K562 (cell line): ENCODE data around the gene RARRES1. TPM values are rescaled to one million over a fixed set of nuclear protein-coding genes. Genes with fewer than 3 reads are reported as not detected.

Experiments
- ATAC-seq: fragments of 200-7000 bp; cut with Tn5 transposase; 3 replicates; pipeline ENCODE4 v1.9.1; 2020; ENCODE audit warnings: moderate library complexity
- BruUV-seq: library from RNA; stranded (reverse); fragments of 400-500 nt; replicated peaks from 2 replicates; lab custom pipeline; 2021; lab: Mats Ljungman, UMichigan
- CTCF ChIA-PET: fragments of 300-600 bp; formaldehyde crosslinking; extraction: SDS; loops from one replicate; lab custom pipeline; 2021; ENCODE audit warnings: low intra/inter-chr PET ratio; lab: Yijun Ruan, JAX
- POLR2A ChIA-PET: fragments of 300-600, 350-650 bp; sonication (Branson Sonifier 250); formaldehyde crosslinking; extraction: SDS; loops from one replicate; lab custom pipeline; 2021; ENCODE audit warnings: antibody characterized with exemption, inconsistent platforms; lab: Yijun Ruan, JAX
- DNase-seq, 4 experiments: peaks; one replicate each; pipeline versions ENCODE4 v3.0.0 to v3.0.0-alpha.2; 2011 to 2018; ENCODE audit warnings: low spot score in 3 of 4, mixed read lengths in 3 of 4; ENCODE audit errors: extremely low read depth in 1 of 4
- FAIRE-seq: peaks from 2 replicates; lab custom pipeline; 2011; peaks lifted over from hg19 to GRCh38; lab: Jason Lieb, UNC
- H2AFZ ChIP-seq: 2 replicates; pipeline ENCODE4 v1.6.0; 2011; ENCODE audit warnings: low read depth, low read length, control low read depth, inconsistent platforms
- H3K27ac ChIP-seq: fragments of 200-600 bp; 3 replicates; pipeline ENCODE4 v1.8.0; 2011; ENCODE audit warnings: low read depth, mild to moderate bottlenecking, control low read depth, inconsistent platforms, low read length, moderate library complexity, mixed read lengths; ENCODE audit errors: extremely low read depth
- H3K27me3 ChIP-seq, 2 experiments: fragments of 300-600 bp in 1 of 2; 2 replicates in 1 of 2; 3 replicates in 1 of 2; pipeline versions ENCODE4 v1.6.0 to v1.8.0; 2011; ENCODE audit warnings: inconsistent platforms in 2 of 2, low read length in 2 of 2, mild to moderate bottlenecking in 1 of 2, mixed read lengths in 1 of 2, moderate library complexity in 1 of 2; ENCODE audit not compliant: control insufficient read depth in 2 of 2, insufficient read depth in 2 of 2
- H3K36me3 ChIP-seq: fragments of 300-600 bp; 3 replicates; pipeline ENCODE4 v1.8.0; 2011; ENCODE audit warnings: mild to moderate bottlenecking, low read length, inconsistent platforms; ENCODE audit not compliant: control insufficient read depth, insufficient read depth
- H3K4me1 ChIP-seq, 2 experiments: fragments of 200-600 bp in 1 of 2; replicated peaks in 1 of 2; 2 replicates in 1 of 2; 3 replicates in 1 of 2; pipeline versions ENCODE4 v1.5.1 to v1.8.0; 2011; ENCODE audit warnings: inconsistent platforms in 2 of 2, low read length in 2 of 2, mild to moderate bottlenecking in 1 of 2, mixed read lengths in 1 of 2, moderate library complexity in 1 of 2; ENCODE audit not compliant: control insufficient read depth in 2 of 2, insufficient read depth in 2 of 2
- H3K4me2 ChIP-seq: 2 replicates; pipeline ENCODE4 v1.6.1; 2011; ENCODE audit warnings: low read length, control low read depth, inconsistent platforms, mixed read lengths; ENCODE audit not compliant: insufficient read depth
- H3K4me3 ChIP-seq: fragments of 200-600 bp; sonication (generic), shearing (Covaris generic); 2 replicates; pipeline ENCODE4 v1.5.1; 2016; ENCODE audit warnings: control low read depth, inconsistent platforms
- H3K79me2 ChIP-seq: fragments of 200-600 bp; 3 replicates; pipeline ENCODE4 v1.8.0; 2011; ENCODE audit warnings: low read length, inconsistent platforms; ENCODE audit not compliant: control insufficient read depth, insufficient read depth
- H3K9ac ChIP-seq, 2 experiments: 2 replicates each; pipeline versions ENCODE4 v1.6.0 to v1.6.1; 2011; ENCODE audit warnings: low read depth in 2 of 2, low read length in 2 of 2, control low read depth in 1 of 2, inconsistent platforms in 1 of 2, mild to moderate bottlenecking in 1 of 2, mixed read lengths in 1 of 2; ENCODE audit not compliant: insufficient read depth in 1 of 2
- H3K9me1 ChIP-seq: one replicate; pipeline ENCODE4 v1.6.0; 2011; ENCODE audit warnings: inconsistent platforms, mild to moderate bottlenecking, low read length, moderate library complexity; ENCODE audit not compliant: control insufficient read depth, insufficient read depth
- H3K9me3 ChIP-seq: replicated peaks from 2 replicates; pipeline ENCODE4 v1.5.1; 2011; ENCODE audit warnings: low read depth, low read length, inconsistent platforms; ENCODE audit not compliant: control insufficient read depth, insufficient read depth
- H4K20me1 ChIP-seq: replicated peaks from 2 replicates; pipeline ENCODE4 v1.6.1; 2011; ENCODE audit warnings: low read length, inconsistent platforms, mixed read lengths; ENCODE audit not compliant: control insufficient read depth, insufficient read depth
- HINFP ChIP-seq: fragments of 450-650 bp; conservative IDR thresholded peaks from 2 replicates; pipeline ENCODE4 v1.6.1; 2016; ENCODE audit warnings: missing genetic modification characterization, low read depth, mild to moderate bottlenecking, control low read depth, missing compliant biosample characterization
- HMG20A ChIP-seq: fragments of 450-650 bp; formaldehyde crosslinking; conservative IDR thresholded peaks from 2 replicates; pipeline ENCODE4 v1.4.0; 2020; ENCODE audit warnings: mild to moderate bottlenecking, mixed read lengths
- MIER1 ChIP-seq: fragments of 450-650 bp; IDR thresholded peaks from 2 replicates; pipeline ENCODE4 v1.6.1; 2016; ENCODE audit warnings: antibody characterized with exemption, mild to moderate bottlenecking, low read depth
- MLX ChIP-seq, 2 experiments: fragments of 450-650 bp in 1 of 2; sonication (generic) in 1 of 2; formaldehyde crosslinking; conservative IDR thresholded peaks; 2 replicates each; pipeline versions ENCODE4 v1.4.0 to v1.8.1; 2020 to 2022; ENCODE audit warnings: mild to moderate bottlenecking in 1 of 2, missing genetic modification reagents in 1 of 2
- RBM25 ChIP-seq: fragments of 200-400 bp; formaldehyde crosslinking; IDR thresholded peaks from 2 replicates; pipeline ENCODE4 v1.6.1; 2018; ENCODE audit warnings: low read length, low read depth, moderate library complexity; ENCODE audit not compliant: severe bottlenecking
- SOX6 ChIP-seq: fragments of 450-650 bp; IDR thresholded peaks from 2 replicates; pipeline ENCODE4 v1.6.1; 2014; ENCODE audit warnings: mild to moderate bottlenecking
- SUPT5H ChIP-seq: fragments of 450-650 bp; IDR thresholded peaks from 2 replicates; pipeline ENCODE4 v1.6.1; 2016
- TRIM28 ChIP-seq: fragments of 450-650 bp; IDR thresholded peaks from 2 replicates; pipeline ENCODE4 v1.6.1; 2017
- ZBTB12 ChIP-seq: fragments of 250-450 bp; sonication (Bioruptor Pico); IDR thresholded peaks from 2 replicates; pipeline ENCODE4 v1.4.0; 2020
- ZNF124 ChIP-seq: sonication (generic); formaldehyde crosslinking; IDR thresholded peaks from 2 replicates; pipeline ENCODE4 v1.8.1; 2022; ENCODE audit warnings: missing genetic modification reagents
- WGBS: fragments of 100-300 bp; shearing (Covaris generic); methylation state at CpG from one replicate; pipeline ENCODE4 v1.1.6; 2016; ENCODE audit warnings: low coverage, mixed read lengths; ENCODE audit not compliant: insufficient coverage; ENCODE audit errors: missing lambda C conversion rate; 5-methylcytosine and 5-hydroxymethylcytosine counted together
- in situ Hi-C: fragments of 300-500 bp; cut with MboI; formaldehyde crosslinking; loops from 4 replicates; pipeline ENCODE4 v1.15.0; 2018; ENCODE audit warnings: inconsistent platforms, mixed read lengths
- intact Hi-C: fragments of 100-400 bp; cut with micrococcal nuclease; formaldehyde crosslinking; loops from 2 replicates; pipeline ENCODE4 v1.14.2; 2022
- polyA plus RNA-seq, 8 experiments: library from polyadenylated mRNA; depleted of rRNA in 4 of 8; stranded (reverse) in 5 of 8; unstranded in 3 of 8; fragments of >200 nt; fragmentation: Nextera tagmentation in 2 of 8; fragmentation: Illumina TruSeq in 1 of 8; extraction: Ambion mirVana in 2 of 8; extraction: Trizol in 1 of 8; gene quantifications; 2 replicates each; pipeline versions ENCODE4 v1.2.1 to v1.2.3, GENCODE V29; 2011 to 2014; ENCODE audit warnings: inconsistent platforms in 1 of 8, missing spikeins in 1 of 8
- total RNA-seq, 7 experiments: library from RNA; depleted of rRNA in 6 of 7; stranded (reverse); fragments of >200 nt in 6 of 7; fragmentation: Illumina TruSeq in 2 of 7; extraction: Trizol in 2 of 7; gene quantifications; 2 replicates each; pipeline versions ENCODE4 v1.2.1 to v1.2.3, GENCODE V29; 2011 to 2021; ENCODE audit warnings: low replicate concordance in 1 of 7

RARRES1 gene
- total and polyA plus RNA-seq, 9 of the 15 experiments (the other 6 are each of a cell fraction or from before 2014, with no cell fraction given): not detected

- intact Hi-C loops: no loop called here
- POLR2A ChIA-PET: no interaction called here
- Histone ChIP-seq H3K4me1 (peaks cover 28 to 31% of the 10 kb centered on the region in 2 experiments; a peak in 4 of 5 replicates), H3K9me1 (no peaks in the 10 kb centered on the region), H3K9ac (no peak overlapping the region), H4K20me1 (no peaks in the 10 kb centered on the region), H3K4me3 (no peak overlapping the region), H3K27ac (no peak overlapping the region), H3K36me3 (peaks cover 36% of the 10 kb centered on the region), H3K27me3 (no peaks in the 10 kb centered on the region), H3K79me2 (peaks cover 6% of the 10 kb centered on the region; the same call in 2 of the 3 replicates), H3K9me3 (peaks cover 6% of the 10 kb centered on the region), H2AFZ (no peak overlapping the region), H3K4me2 (no peak overlapping the region)
- ATAC-seq (no peak), DNase-seq (no peak), FAIRE-seq (no peak)
- no TSS peak for BruUV-seq
- CTCF ChIA-PET: no interaction called here
- WGBS: 77% methylated on average over 6 of the region's 6 CpGs
- TF ChIP-seq RBM25: no peak
- TF ChIP-seq SOX6: no peak
- no peak for TF ChIP-seq TRIM28
- no peak for TF ChIP-seq HINFP (tag)
- TF ChIP-seq ZBTB12 (CRISPR knock-in tag): no peak
- no peak for TF ChIP-seq HMG20A (CRISPR knock-in tag)
- no peak for TF ChIP-seq MIER1
- TF ChIP-seq MLX (CRISPR knock-in tag; conservative IDR thresholded peaks at IDR 0.05): no peak
- TF ChIP-seq ZNF124 (CRISPR knock-in tag): no peak
- no peak for TF ChIP-seq SUPT5H
- in situ Hi-C loops: no loop called here
Measured at GRCh38 chr3:158750016-158750415, 17.8 kb upstream of the RARRES1 start.
